ENCODE data around the gene PNMA6E.

Gene PNMA6E

DNA sequence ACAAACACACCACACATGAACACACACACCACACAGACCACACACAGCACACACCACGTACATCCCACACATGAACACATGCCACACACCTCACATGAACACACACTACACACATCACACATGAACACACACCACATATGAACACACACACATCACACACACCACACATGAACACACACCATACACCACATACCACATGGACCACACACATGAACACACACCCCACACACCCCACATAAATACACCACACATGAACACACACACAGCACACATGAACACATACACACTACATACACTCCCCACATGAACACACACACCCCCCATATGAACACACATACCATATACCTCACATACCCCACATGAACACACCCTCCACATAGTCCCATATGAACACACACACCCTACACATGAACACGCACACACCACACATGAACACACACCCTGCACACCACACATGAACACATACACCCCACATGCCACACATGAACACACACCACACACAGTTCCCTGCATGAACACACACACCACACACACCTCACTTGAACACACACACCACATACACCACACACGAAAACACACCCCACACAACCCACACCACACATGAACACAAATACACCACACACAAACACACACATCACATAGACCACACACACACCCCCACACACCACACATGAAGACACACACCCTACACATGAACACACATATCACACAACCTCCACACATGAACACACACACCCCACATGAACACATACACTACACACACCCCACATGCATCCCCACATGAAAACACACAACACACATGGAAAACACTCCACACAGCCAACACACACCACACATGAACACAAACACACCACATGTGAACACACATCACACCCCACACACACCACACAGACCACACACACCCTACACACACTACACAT is 18.3 kb downstream of the PNMA6E start:
- DNase-seq: no peak

DNA sequence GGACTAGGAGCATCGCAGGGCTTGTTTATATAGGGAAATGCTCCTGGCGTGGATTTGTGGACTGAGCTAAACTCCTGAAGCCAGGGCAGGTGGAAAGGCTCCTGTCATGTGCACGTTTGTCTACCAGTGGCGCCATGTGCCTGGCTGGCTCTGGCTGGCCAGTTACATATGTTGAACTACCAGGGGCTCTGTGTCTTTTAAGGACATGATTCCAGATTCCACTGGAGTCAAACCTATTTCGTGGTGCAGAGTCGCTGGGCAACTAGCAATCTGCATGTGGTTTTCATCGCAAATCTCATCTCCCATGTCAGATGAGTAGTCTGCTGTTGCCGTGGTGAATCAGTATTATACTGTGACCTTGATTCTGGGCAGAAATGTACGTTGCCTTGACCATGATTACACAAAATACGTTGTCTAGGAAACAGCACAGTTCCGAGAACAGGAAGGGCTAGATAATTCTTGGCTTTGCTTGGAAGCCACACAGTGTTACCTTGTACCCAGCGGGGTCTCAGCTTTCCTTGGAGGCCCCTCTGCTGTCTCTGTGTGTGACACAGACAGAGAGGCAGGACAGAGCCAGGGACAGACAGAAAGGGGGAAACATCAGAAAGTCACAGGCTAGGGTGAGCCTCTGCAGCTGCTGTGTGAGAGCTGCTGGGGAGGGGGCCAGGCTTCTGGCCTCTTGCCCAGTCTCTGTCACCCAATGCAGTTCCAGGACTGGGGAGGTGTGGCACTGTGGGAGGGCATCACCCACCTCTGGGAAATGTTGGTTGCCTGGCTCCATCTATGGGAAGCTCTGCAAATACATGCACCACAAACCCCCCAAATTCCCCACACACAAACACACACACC is 19.2 kb downstream of the PNMA6E start:
- DNase-seq: no peak

DNA sequence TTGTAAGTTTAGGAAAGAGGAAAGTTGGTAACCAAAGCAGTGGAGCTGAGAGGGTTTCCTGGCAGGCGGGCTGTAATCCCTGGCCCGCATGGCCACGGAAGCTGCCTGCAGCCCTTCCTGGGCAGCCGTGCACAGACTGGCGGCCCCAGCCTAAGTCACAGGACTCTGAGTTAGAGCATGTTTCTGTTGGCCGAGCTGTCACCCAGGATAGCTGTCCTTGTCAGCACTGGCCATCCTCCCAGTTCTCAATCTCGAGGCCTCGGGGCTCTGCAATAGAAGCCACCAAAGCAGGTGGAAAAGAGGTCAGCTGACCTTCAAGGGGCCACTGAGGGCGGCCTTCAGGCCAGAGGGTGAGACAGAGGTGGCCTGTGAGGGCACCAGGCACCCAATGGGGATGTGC is 20.5 kb downstream of the PNMA6E start:
- no peak for DNase-seq

DNA sequence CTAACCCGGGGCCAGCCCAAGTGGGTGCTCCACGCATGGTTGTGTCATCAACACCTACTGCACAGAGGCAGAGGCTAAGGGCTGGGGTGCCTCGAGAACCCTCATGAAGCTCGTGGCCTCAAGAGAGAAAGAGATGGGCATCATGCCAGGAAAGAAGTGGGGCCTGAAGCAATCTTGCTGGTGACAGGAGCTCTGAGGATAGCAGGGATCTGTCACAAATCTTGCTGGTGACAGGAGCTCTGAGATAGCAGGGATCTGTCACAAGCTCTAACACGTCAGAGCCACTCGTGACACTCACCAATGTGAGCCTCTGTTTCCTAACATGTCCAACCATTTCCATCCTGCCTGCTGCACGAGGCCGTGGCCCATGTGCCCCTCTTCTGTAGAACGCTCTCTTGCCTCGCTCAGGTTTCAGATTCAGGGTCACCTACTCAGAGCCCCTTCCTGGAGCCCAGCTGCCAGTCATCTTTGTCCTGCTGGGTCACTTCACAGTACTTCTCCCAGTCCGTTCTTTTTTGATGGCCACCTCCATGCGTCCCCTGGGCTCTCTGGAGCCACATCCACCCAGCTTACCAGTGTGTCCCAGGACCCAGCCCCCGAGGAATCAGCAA is 21.1 kb downstream of the PNMA6E start:
- DNase-seq: no peak

DNA sequence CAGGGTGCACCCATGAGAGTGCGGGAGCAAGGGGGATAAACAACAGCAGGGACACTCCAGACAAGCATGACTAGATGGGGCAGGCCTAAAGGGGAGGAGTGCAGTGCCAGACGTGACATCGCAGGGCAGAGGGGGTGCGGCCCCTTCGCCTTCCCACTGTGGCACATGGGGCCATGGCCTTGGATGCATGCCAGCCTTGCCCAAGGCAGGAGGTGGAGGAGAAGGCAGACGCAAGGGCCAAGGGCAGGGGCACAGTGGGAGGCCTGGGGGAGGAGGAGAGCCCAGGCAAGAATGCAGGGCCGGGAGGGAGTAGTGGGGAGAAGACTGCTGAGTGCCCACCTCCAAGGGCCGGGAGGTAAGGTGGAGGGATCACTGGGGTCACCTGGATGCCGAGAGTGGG is 21.6 kb downstream of the PNMA6E start:
- no peak for DNase-seq

DNA sequence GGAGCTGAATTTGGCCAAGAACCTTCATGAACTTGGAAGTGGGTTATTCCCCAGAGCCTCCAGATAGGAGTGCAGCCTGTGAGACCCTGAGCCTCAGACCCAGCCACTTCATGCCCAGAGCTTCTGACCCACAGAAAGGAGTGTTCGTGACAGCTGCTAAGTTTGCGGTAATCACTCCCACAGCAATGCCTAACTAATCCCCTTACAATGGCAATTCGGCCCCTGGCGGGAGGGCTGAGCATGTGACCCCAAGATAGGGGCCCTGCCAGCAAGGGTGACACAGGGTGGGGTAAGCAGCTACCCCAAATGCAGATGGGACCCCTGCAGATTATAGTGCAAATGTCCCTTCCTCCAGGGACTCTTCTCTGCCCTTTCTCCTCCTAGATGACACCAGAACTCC is 22.5 kb downstream of the PNMA6E start:
- no peak for DNase-seq

DNA sequence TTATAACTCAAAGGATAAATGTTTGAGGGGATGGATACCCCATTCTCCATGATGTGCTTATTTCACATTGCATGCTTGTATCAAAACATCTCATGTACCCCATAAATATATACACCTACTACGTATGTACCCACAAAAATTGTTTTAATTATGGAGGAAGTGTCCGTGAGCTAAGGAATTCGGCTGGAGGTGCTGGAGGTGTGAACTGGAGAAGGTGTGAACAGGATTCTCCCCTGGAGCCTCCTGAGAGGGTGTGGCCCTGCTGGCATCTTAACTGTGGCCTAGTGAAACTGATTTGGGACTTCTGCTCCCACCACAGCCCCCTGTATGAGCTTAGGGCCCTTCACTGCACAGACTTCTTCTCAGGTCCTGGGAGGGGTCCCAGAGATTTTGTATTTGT is 23.4 kb downstream of the PNMA6E start:
- DNase-seq: no peak

DNA sequence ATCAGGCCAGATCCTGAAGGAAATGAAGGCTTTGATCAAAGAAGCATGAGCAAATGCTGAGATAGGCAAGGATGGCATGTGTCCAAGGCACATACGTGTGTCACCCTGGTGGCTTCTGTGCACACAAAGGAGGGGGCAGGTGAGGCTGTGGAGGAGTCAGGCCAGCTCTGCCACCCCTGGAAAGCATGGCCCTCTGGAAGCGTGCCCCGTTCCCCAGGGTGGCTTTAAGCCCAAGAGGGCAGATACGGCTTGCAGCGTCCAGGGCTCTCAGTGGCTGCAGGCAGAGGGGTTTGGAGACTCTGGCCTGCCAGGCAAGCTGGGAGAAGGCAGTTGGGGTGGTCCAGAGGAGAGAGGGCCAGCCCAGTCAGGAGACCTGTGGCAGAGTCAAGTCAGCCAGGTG is 25.6 kb downstream of the PNMA6E start:
- no peak for DNase-seq

DNA sequence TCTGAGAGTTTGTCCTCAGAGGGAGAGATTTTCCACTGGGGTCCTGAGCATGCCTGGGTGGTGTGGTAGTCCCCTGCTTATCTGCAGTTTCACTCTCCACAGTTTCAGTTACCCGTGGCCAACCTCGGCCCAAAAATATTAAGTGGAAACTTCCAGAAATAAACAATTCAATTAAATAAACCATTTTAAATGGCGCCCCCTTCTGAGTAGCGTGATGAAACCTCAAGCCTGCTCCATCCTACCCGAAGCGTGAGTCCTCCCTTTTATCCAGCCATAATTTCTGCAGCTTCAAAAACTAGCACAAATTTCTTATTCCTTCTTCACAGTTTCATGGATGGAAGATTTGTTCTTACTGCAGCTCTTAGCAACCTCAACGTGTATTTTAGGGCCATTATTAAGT is 26.7 kb downstream of the PNMA6E start:
- DNase-seq: no peak

DNA sequence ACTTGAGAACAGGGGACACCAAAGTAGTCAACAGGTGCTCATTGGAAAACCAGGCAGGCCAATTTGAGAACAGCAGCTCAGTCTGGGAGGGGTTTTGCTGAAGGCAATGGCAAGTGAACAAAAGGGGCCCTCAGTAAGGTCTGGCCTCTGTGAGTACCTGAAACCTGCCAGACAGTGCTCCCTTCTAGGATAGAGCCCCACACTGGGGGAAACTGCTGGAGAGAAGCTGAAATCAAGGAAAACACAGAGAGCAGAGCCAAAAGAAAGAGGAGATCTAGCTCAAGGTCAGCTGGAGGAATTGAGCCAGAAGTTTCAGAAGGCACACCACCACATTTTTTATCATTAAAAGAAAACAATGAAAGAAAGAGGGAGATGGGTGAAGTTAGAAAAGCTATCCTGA is 28.2 kb downstream of the PNMA6E start:
- DNase-seq: no peak

DNA sequence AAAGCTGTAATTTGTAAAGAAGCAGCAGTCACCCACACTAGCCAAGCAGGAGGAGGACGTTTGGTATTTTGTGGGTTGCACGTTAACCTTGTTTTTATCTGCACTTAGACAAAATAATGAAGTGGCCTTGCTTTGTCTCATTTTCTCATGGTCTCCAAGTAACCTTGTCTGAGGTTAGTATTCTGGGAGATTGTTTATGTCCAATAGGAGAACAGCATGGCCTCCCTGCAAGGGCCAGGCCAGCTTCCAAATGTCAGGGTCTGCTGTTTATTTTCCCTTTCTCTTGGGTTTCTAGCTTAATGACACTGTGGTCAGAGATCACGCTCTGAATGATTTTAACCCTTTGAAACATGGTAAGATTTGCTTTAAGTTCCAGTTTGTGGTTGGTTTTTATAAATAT is 29.9 kb downstream of the PNMA6E start:
- DNase-seq: no peak

DNA sequence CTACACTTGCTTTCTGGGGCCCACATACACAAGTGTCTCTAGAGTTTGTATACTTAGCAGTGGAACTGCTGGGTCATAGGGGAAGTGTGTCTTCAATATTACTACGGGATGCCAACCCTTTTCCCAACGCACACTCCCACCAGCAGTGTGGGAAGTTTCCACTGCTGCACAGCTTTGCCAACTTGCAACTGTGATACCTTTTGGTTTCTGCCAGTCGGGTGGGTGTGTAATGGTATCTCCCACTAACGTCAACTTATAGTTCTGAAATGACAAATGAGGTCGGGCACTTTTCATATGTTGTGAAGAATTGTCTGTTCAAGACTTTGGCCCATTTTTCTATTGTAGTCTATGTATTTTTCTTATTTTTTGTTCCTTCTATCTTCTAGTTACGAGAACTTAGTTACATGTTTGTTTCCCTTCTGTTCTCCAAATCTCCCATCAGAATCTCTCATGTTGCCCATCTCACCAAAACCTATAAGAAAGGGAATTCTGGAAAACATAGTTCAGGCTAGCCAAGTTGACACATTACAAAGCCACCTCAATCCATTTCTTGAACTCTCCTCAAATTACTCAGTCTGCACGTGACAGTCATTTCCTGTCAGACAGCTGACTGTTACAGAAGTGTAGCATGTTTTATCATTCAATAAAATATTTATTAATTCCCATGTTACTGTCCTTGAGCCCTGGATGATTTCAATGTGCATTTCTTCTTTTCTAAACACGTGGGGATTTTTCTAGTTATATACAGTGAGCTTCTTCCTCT is 30.7 kb downstream of the PNMA6E start:
- no peak for DNase-seq

DNA sequence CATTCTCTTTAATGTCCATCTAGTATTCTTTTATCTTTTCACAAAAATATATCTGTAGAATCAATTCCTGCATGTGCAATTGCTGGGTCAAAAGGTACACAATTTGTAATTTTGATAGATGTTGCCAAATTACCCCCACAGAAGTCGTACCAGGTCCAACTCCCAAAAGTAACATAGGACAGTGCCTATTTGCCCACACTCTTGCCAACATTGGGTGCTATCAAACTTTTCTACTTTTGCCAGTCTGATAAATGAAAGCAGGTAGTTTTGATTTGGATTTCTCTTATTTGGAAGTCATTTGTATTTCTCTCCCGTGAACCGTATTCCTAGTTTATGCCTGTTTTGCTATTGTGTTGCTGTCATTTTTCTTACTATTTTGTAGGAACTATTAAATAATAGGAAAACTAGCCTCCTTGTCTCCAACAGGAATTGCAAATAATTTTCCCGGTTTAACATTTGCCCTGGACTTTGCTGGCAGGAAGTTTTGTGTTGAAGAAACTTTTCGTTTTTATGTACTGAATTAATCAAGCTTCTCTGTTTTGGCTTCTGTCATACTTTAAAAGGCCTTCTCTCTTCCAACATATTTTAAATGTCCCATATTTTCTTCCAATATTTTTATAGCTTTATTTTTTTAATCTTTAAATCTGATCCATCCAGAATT is 34.1 kb downstream of the PNMA6E start:
- no peak for DNase-seq

DNA sequence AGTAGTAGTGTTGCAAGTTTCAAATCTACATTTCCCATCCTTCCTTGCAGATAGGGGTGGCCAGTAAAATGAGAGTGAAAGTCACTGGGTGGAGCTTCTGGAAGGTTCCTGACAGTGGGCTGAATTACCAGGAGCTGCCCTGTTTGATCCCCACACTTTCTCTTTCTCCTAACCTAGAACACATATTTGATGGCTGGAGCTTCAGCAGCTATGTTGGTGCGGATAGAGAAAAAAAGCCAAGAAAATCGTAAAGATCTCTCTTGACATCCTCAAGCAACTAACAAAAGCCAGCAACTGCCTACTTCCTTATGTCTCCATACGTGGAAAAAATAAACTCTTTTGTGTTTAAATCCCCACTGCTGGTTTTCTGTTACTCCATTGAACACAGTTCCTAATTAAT is 35.0 kb downstream of the PNMA6E start:
- DNase-seq: no peak

DNA sequence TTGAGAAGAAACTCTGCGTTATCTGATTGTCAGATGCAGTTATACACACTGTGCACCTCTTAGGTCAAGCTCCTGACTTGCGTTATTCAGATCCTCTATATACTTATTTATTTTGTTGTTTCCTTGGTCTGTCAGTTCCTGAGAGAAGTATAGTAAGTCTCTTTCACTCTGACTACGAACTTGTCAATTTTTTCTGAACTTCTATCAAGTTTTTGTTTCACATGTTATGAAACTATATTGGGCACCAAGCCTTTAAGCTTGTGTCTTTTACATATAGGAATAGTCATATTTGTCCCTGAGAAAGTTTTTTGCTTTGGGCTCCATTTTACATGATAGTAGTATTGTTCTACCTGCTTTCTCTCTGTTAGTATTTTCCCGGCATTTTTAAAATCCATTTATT is 35.5 kb downstream of the PNMA6E start:
- no peak for DNase-seq

DNA sequence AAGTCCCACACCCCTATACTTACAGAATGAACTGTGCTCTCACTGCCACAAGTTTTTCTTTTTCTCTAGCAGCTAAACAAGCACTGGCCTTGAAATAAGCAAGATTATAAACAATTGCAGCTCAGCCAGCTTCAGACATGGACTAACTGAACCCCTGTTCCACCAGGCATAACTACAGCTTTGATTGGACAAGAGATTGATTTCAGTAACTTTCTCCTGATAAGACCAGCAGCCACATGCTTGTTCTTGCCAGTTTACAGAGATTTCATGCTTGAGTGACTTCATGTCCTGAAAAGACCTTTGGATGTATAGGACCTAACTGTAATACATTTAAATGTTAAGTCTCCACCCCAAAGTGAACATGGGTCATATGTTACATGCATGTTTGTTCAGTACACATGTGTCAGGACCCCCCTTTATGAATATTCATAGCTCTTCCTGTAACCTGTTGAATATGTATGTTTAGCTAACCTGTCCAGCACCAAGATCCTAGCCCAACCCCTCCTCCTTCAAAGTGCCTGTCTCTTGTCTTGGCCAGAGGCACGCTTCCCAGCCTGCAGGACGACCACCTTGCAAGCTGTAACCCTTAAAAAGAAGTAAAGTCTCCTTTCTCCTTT is 39.3 kb downstream of the PNMA6E start:
- DNase-seq: no peak

DNA sequence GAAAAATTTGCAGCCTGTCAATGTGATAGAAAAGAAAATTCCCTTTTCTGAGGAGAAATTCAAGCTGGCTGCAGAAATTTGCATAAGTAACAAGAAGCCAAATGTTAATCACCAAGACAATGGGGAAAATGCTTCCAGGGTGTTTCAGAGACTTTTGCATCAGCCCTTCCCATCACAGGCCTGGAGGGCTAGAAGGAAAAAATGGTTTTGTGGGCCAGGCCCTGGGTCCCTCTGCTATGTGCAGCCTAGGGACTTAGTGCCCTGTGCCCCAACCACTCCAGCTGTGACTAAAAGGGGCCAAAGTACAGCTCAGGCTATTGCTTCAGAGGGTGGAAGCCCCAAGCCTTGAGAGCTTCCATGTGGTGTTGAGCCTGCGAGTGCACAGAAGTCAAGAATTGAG is 43.3 kb downstream of the PNMA6E start:
- no peak for DNase-seq

DNA sequence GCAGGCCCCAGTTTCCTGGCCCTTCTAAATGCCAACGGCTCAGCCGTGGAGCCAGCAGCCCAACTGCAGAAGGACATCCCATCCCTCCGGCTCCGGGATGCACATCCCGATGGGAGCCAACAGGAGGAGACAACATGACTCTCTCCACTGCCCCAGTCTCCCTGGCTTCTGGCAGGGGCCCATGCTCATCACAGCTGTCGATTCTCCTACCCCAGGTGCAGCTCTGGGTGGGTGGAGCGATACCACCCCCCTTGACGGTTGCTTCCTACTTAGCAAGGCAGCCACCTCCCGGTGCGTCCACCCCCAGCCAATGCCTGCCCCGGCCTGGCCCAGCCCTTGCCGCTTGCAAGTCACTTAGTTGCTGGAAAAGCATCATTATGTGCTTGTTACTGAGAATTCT is 47.7 kb downstream of the PNMA6E start:
- no peak for DNase-seq

DNA sequence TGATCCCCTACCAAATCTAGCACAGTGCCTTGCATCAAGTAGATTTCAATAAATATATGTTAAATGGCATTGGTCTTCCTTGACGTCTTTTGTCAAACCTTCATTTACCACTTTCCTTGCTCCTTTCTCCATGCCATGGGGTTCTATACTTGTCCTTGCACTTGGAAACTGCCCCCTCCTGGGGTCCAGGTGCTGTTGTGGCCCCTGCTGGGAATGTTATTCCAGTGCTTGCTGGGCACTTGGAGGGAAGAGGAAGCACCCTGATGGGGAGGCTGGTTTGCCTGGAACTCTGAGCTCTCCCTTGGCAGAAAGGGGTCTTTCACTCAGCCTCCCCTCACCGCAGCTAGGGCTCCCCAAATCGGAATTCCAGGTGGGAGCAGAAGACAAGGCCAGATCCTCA is 48.3 kb downstream of the PNMA6E start:
- DNase-seq: no peak

DNA sequence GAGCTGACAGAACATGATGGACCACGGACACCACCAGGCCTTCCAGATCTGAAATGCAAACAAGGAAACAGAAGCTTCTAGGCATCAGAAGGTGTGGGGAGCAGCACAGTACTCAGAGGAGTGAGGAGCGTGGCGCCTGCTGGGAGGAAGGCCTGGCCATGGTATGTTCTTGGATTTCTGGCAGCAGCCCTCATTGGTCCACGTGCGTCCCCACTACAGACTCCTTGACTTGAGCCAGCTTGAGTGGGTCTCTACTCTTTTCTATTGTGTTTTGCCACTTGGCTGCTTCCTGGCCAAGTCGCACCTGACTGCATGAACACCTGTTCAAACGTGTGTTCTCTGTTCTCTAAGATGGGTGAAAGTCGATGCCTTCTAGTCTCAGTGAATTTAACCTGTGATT is 49.2 kb downstream of the PNMA6E start:
- no peak for DNase-seq

DNA sequence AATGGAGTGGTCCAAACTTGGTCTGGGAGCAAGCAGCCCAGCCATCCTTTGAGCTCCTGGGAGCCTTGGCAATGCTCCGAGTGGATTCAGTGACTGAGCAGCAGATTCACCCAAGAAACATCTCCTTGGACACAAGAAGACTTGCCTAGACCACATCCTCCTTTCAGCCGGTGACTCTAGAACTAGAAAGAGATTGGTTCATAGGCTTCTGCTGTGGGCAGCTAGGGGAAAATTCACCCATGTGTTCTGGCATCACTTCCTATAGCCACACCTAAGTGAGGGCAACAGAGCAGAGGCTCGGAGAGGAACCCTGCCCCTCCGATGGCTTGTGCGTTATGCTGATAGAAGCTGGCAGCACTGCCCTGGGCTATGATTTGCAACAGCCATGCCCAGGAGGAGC is 51.2 kb downstream of the PNMA6E start:
- DNase-seq: no peak

DNA sequence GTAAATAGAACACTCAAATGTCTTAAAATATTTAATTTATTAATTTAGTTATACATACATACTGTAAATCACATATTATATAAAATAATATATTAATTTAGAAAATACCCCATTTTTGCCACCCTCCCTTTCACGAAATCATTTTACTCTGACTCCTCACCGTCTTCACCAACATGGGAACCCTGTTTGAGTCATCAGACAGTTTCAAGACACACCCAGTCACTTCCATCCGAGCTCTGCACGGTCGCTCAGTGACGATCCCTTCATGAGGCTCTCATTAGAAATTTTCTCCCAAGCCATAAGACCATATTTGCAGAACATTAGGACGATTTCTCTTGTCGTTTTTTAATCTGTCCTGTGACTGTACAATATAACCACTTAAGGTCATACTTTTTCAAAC is 52.7 kb downstream of the PNMA6E start:
- no peak for DNase-seq
